ENCODE data around the gene THTPA. TPM values are rescaled to one million over a fixed set of nuclear protein-coding genes. Genes with fewer than 3 reads are reported as not detected.
A peak's percentile ranks its signal among the peaks of the same experiment; 100 is the strongest.
"Not testable (repeated sequence)": the region's sequence is repeated elsewhere in the genome, so short reads cannot be mapped to it uniquely, and the experiment has no call there.

The THTPA gene
- total and polyA plus RNA-seq, 7 experiments from 2014 or later: 16.4 to 26.7 (median 18.1) TPM

- Histone ChIP-seq H3K4me3 (ENCODE audit: low read length) (no peak overlapping the region), H3K27ac (ENCODE audit: low read depth, low read length) (no peak overlapping the region), H3K36me3 (ENCODE audit: control insufficient read depth in 2 of 3, insufficient read depth in 3 of 3, low read length in 3 of 3) (no peaks in the 10 kb centered on the region), H3K4me1 (ENCODE audit: control insufficient read depth in 2 of 2, insufficient read depth in 2 of 2, low read length in 2 of 2) (no peaks in the 10 kb centered on the region), H3K9me3 (ENCODE audit: control insufficient read depth in 2 of 3, low read length in 3 of 3) (no peaks in the 10 kb centered on the region), H3K27me3 (ENCODE audit: control insufficient read depth in 2 of 2, insufficient read depth in 2 of 2, low read length in 2 of 2) (no peaks in the 10 kb centered on the region)
- CTCF ChIA-PET: interaction anchor here (0.6 to 3.6 kb wide), 19 partner anchors 17 to 493 kb away, joined by 3 to 25 read pairs (median 4); no protein-coding TSS in a partner anchor
- POLR2A ChIA-PET: interaction anchor here (0.5 to 1.5 kb wide), 6 partner anchors 19 to 341 kb away, joined by 3 to 5 read pairs (median 4); partner anchors contain the start of gene AP1G2
- Mint-ChIP-seq H3K27me3 (peaks cover 9 to 21% (median 14%) of the 10 kb centered on the region in 5 donors), H3K27ac (peak overlapping the region in 2 of 9 donors; percentile 21 to 65), H3K36me3 (no peaks in the 10 kb centered on the region), H3K9me3 (peaks cover 0 to 2% (median 0%) of the 10 kb centered on the region in 11 donors), H3K4me3 (no peak overlapping the region), H3K4me1 (peaks cover 3 to 13% (median 9%) of the 10 kb centered on the region in 7 donors)
- peak; percentile 63 to 84 (median 79) for DNase-seq
- peak; percentile 98 for ATAC-seq
- intact Hi-C loops (cut with micrococcal nuclease): loop anchor here (1.0 kb wide), 5 partner anchors 43 to 365 kb away; no protein-coding TSS in a partner anchor
These were observed 33.0 kb downstream of the THTPA start for GRCh38 chr14:23588884-23589598.

- CTCF ChIA-PET: interaction anchor here (0.6 to 3.6 kb wide), 14 partner anchors 17 to 365 kb away, joined by 3 to 25 read pairs (median 6); no protein-coding TSS in a partner anchor
- Histone ChIP-seq H3K36me3 (ENCODE audit: control insufficient read depth in 2 of 3, insufficient read depth in 3 of 3, low read length in 3 of 3) (no peaks in the 10 kb centered on the region), H3K9me3 (ENCODE audit: control insufficient read depth in 2 of 3, low read length in 3 of 3) (no peaks in the 10 kb centered on the region), H3K4me1 (ENCODE audit: control insufficient read depth in 2 of 2, insufficient read depth in 2 of 2, low read length in 2 of 2) (no peaks in the 10 kb centered on the region), H3K27me3 (ENCODE audit: control insufficient read depth in 2 of 2, insufficient read depth in 2 of 2, low read length in 2 of 2) (no peaks in the 10 kb centered on the region), H3K4me3 (ENCODE audit: low read length) (no peak overlapping the region), H3K27ac (ENCODE audit: low read depth, low read length) (no peak overlapping the region)
- intact Hi-C loops (cut with micrococcal nuclease): loop anchor here (1.0 kb wide), 5 partner anchors 43 to 365 kb away; no protein-coding TSS in a partner anchor
- Mint-ChIP-seq H3K4me1 (peaks cover 3 to 13% (median 9%) of the 10 kb centered on the region in 7 donors), H3K27me3 (peaks cover 6 to 21% (median 11%) of the 10 kb centered on the region in 5 donors), H3K27ac (peak overlapping the region in 1 of 9 donors; percentile 21), H3K36me3 (no peaks in the 10 kb centered on the region), H3K9me3 (peaks cover 0 to 2% (median 0%) of the 10 kb centered on the region in 11 donors), H3K4me3 (no peak overlapping the region)
- DNase-seq: no peak
- POLR2A ChIA-PET: interaction anchor here (1.1 to 1.5 kb wide), 3 partner anchors 21 to 341 kb away, joined by 3 to 5 read pairs (median 4); partner anchors contain the start of gene AP1G2
- no peak for ATAC-seq
These were observed 33.5 kb downstream of the THTPA start for GRCh38 chr14:23589606-23590005.

GRCh38 chr14:23590198-23590597 lies 34.1 kb downstream of the THTPA start:
- intact Hi-C loops (cut with micrococcal nuclease): no loop called here
- H3K9me3 ChIP-seq (ENCODE audit: control insufficient read depth in 2 of 3, low read length in 3 of 3): no peaks in the 10 kb centered on the region
- H3K36me3 Mint-ChIP-seq: no peaks in the 10 kb centered on the region
- ATAC-seq (no peak), DNase-seq (no peak)
- H3K4me1 Mint-ChIP-seq: peaks cover 3 to 13% (median 9%) of the 10 kb centered on the region in 7 donors
- no peaks in the 10 kb centered on the region for H3K27me3 ChIP-seq (ENCODE audit: control insufficient read depth in 2 of 2, insufficient read depth in 2 of 2, low read length in 2 of 2)
- no peak overlapping the region for H3K4me3 Mint-ChIP-seq
- H3K27ac Mint-ChIP-seq: no peak overlapping the region
- POLR2A ChIA-PET: interaction anchor here (0.6 kb wide), 2 partner anchors 9 to 829 kb away, joined by 3 to 7 read pairs; no protein-coding TSS in a partner anchor
- peaks cover 0 to 2% (median 0%) of the 10 kb centered on the region in 11 donors for H3K9me3 Mint-ChIP-seq
- no peak overlapping the region for H3K4me3 ChIP-seq (ENCODE audit: low read length)
- no peaks in the 10 kb centered on the region for H3K4me1 ChIP-seq (ENCODE audit: control insufficient read depth in 2 of 2, insufficient read depth in 2 of 2, low read length in 2 of 2)
- CTCF ChIA-PET: interaction anchor here (0.9 to 3.0 kb wide), 5 partner anchors 20 to 364 kb away, joined by 3 to 25 read pairs (median 4); no protein-coding TSS in a partner anchor
- H3K36me3 ChIP-seq (ENCODE audit: control insufficient read depth in 2 of 3, insufficient read depth in 3 of 3, low read length in 3 of 3): no peaks in the 10 kb centered on the region
- no peak overlapping the region for H3K27ac ChIP-seq (ENCODE audit: low read depth, low read length)
- H3K27me3 Mint-ChIP-seq: peaks cover 6 to 21% (median 11%) of the 10 kb centered on the region in 5 donors

- H3K4me3 Mint-ChIP-seq; H3K4me3 ChIP-seq (ENCODE audit: low read length); H3K27ac ChIP-seq (ENCODE audit: low read depth, low read length); H3K36me3 ChIP-seq (ENCODE audit: control insufficient read depth in 2 of 3, insufficient read depth in 3 of 3, low read length in 3 of 3); intact Hi-C loops (cut with micrococcal nuclease); H3K9me3 Mint-ChIP-seq; H3K36me3 Mint-ChIP-seq; H3K9me3 ChIP-seq (ENCODE audit: control insufficient read depth in 2 of 3, low read length in 3 of 3); ATAC-seq; H3K27ac Mint-ChIP-seq; CTCF ChIA-PET; H3K4me1 Mint-ChIP-seq; H3K4me1 ChIP-seq (ENCODE audit: control insufficient read depth in 2 of 2, insufficient read depth in 2 of 2, low read length in 2 of 2); H3K27me3 ChIP-seq (ENCODE audit: control insufficient read depth in 2 of 2, insufficient read depth in 2 of 2, low read length in 2 of 2); H3K27me3 Mint-ChIP-seq; POLR2A ChIA-PET; DNase-seq: not testable (repeated sequence)
These were observed 38.1 kb downstream of the THTPA start for GRCh38 chr14:23594191-23594590.

GRCh38 chr14:23600322-23600707 lies 44.2 kb downstream of the THTPA start:
- intact Hi-C loops (cut with micrococcal nuclease): no loop called here
- Histone ChIP-seq H3K27ac (ENCODE audit: low read depth, low read length) (no peak overlapping the region), H3K36me3 (ENCODE audit: control insufficient read depth in 2 of 3, insufficient read depth in 3 of 3, low read length in 3 of 3) (no peaks in the 10 kb centered on the region), H3K9me3 (ENCODE audit: control insufficient read depth in 2 of 3, low read length in 3 of 3) (no peaks in the 10 kb centered on the region), H3K4me1 (ENCODE audit: control insufficient read depth in 2 of 2, insufficient read depth in 2 of 2, low read length in 2 of 2) (no peaks in the 10 kb centered on the region), H3K4me3 (ENCODE audit: low read length) (no peak overlapping the region), H3K27me3 (ENCODE audit: control insufficient read depth in 2 of 2, insufficient read depth in 2 of 2, low read length in 2 of 2) (no peaks in the 10 kb centered on the region)
- Mint-ChIP-seq H3K4me3 (no peak overlapping the region), H3K9me3 (peaks cover 0 to 15% (median 0%) of the 10 kb centered on the region in 11 donors), H3K27ac (no peak overlapping the region), H3K4me1 (no peaks in the 10 kb centered on the region), H3K27me3 (no peaks in the 10 kb centered on the region), H3K36me3 (peaks cover 0 to 5% (median 4%) of the 10 kb centered on the region in 5 donors)
- CTCF ChIA-PET: no interaction called here
- POLR2A ChIA-PET: no interaction called here
- ATAC-seq: no peak
- DNase-seq: no peak

DNA sequence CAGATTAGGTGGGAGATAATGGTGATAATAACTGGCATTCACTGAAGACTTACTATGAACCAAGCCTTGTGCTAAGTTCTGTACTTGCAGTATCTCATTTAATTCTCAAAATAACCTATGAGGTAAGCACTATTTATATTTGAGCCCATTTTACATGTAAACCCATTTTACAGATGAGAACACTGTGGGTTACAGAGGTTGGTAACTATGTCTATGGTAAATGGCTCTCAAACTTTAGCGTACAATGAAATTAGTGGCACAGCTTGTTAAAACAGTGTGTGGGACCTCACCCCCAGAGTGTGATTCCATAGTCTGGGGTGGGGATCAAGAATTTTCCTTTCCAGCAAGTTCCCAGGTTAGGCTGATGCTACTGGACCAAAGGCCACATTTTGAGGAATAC lies 44.7 kb downstream of the THTPA start:
- Mint-ChIP-seq H3K27me3 (peaks cover 0 to 3% (median 0%) of the 10 kb centered on the region in 5 donors), H3K27ac (no peak overlapping the region), H3K36me3 (peaks cover 0 to 8% (median 4%) of the 10 kb centered on the region in 5 donors), H3K9me3 (peaks cover 0 to 15% (median 0%) of the 10 kb centered on the region in 11 donors), H3K4me3 (no peak overlapping the region), H3K4me1 (peaks cover 0 to 5% (median 3%) of the 10 kb centered on the region in 7 donors)
- no peak for DNase-seq
- intact Hi-C loops (cut with micrococcal nuclease): no loop called here
- no peaks in the 10 kb centered on the region for H3K4me1 ChIP-seq (ENCODE audit: control insufficient read depth in 2 of 2, insufficient read depth in 2 of 2, low read length in 2 of 2)
- H3K27me3 ChIP-seq (ENCODE audit: control insufficient read depth in 2 of 2, insufficient read depth in 2 of 2, low read length in 2 of 2): no peaks in the 10 kb centered on the region
- no peak for ATAC-seq
- no peaks in the 10 kb centered on the region for H3K9me3 ChIP-seq (ENCODE audit: control insufficient read depth in 2 of 3, low read length in 3 of 3)
- ChIA-PET POLR2A (no interaction called here), CTCF (no interaction called here)
- no peak overlapping the region for H3K27ac ChIP-seq (ENCODE audit: low read depth, low read length)
- H3K36me3 ChIP-seq (ENCODE audit: control insufficient read depth in 2 of 3, insufficient read depth in 3 of 3, low read length in 3 of 3): no peaks in the 10 kb centered on the region
- H3K4me3 ChIP-seq (ENCODE audit: low read length): no peak overlapping the region
